WTC11 (cell line): ENCODE results near the gene USO1.

ENCODE experiments used
- CTCF ChIP-seq: fragments of 200-600 bp; IDR thresholded peaks from 2 replicates; pipeline ENCODE4 v1.8.0; 2022; ENCODE audit warnings: antibody characterized with exemption
- NFATC4 ChIP-seq: fragments of 250-450 bp; sonication (Bioruptor Pico); IDR thresholded peaks from 2 replicates; pipeline ENCODE4 v1.9.0; 2021; ENCODE audit warnings: mild to moderate bottlenecking
- NFYB ChIP-seq: sonication (generic); formaldehyde crosslinking; conservative IDR thresholded peaks from 2 replicates; pipeline ENCODE4 v1.8.0; 2022; ENCODE audit warnings: low read depth, missing genetic modification reagents
- PRDM15 ChIP-seq: sonication (generic); formaldehyde crosslinking; IDR thresholded peaks from 2 replicates; pipeline ENCODE4 v1.8.0; 2022; ENCODE audit warnings: missing genetic modification reagents
- ZNF121 ChIP-seq: sonication (generic); formaldehyde crosslinking; IDR thresholded peaks from 2 replicates; pipeline ENCODE4 v1.8.0; 2023; ENCODE audit warnings: missing genetic modification reagents

- TF ChIP-seq CTCF (no peak), ZNF121 (CRISPR knock-in tag) (peak; percentile 81), PRDM15 (no peak), NFYB (CRISPR knock-in tag) (no peak), NFATC4 (no peak)
Observed at GRCh38 chr4:75698162-75698962, 26.0 kb upstream of the USO1 start.
